ENCODE results near the gene RTP3.
"Not testable (repeated sequence)": the region's sequence is repeated elsewhere in the genome, so short reads cannot be mapped to it uniquely, and the experiment has no call there.

Gene RTP3

GRCh38 chr3:46548611-46549010 is 50.8 kb downstream of the RTP3 start:
- not testable (repeated sequence) for DNase-seq (ENCODE audit: low spot score)

- no peak for DNase-seq (ENCODE audit: low spot score)
Observed at GRCh38 chr3:46549408-46549904, 51.7 kb downstream of the RTP3 start.

GRCh38 chr3:46549989-46550388 is 52.2 kb downstream of the RTP3 start:
- no peak for DNase-seq (ENCODE audit: low spot score)

Data from hepatic stellate cell (primary cell).